Endothelial cell (in vitro differentiated cells): ENCODE data around the gene KDM8. TPM values are rescaled to one million over a fixed set of nuclear protein-coding genes. Genes with fewer than 3 reads are reported as not detected.

Source experiments
- DNase-seq: peaks from one replicate; pipeline ENCODE4 v3.0.0; 2021; ENCODE audit warnings: low spot score
- H3K27ac Mint-ChIP-seq: one replicate; pipeline ENCODE4 v1.8.0; 2021; ENCODE audit warnings: mixed read lengths, inconsistent platforms; ENCODE audit not compliant: unreplicated experiment
- H3K27me3 Mint-ChIP-seq: one replicate; pipeline ENCODE4 v1.8.0; 2021; ENCODE audit warnings: mild to moderate bottlenecking, moderate library complexity, mixed read lengths, inconsistent platforms; ENCODE audit not compliant: unreplicated experiment
- H3K36me3 Mint-ChIP-seq: one replicate; pipeline ENCODE4 v1.8.0; 2021; ENCODE audit warnings: mild to moderate bottlenecking, low read depth, mixed read lengths, inconsistent platforms; ENCODE audit not compliant: unreplicated experiment
- H3K4me1 Mint-ChIP-seq: one replicate; pipeline ENCODE4 v1.8.0; 2021; ENCODE audit warnings: mild to moderate bottlenecking, mixed read lengths, inconsistent platforms; ENCODE audit not compliant: unreplicated experiment
- H3K4me3 Mint-ChIP-seq: one replicate; pipeline ENCODE4 v1.8.0; 2021; ENCODE audit warnings: mild to moderate bottlenecking, mixed read lengths, inconsistent platforms; ENCODE audit not compliant: unreplicated experiment
- H3K9me3 Mint-ChIP-seq: one replicate; pipeline ENCODE4 v1.8.0; 2021; ENCODE audit warnings: mixed read lengths, inconsistent platforms; ENCODE audit not compliant: unreplicated experiment
- total RNA-seq: library from RNA; stranded (reverse); fragmentation: NEBNext Ultra II Directional; extraction: Animal tissue kit (Norgen Biotek cat#: 25700); gene quantifications from one replicate; pipeline ENCODE4 v1.2.1, GENCODE V29; 2021; ENCODE audit not compliant: unreplicated experiment
- TF ChIP-seq, protein P1 (sequence below): fragments of 200-600 bp; sonication (generic); IDR thresholded peaks from one replicate; pipeline ENCODE4 v1.5.0; 2021; ENCODE audit warnings: antibody characterized with exemption; ENCODE audit not compliant: unreplicated experiment

The KDM8 gene
- total RNA-seq, 1 donor from 2014 or later, result 5.7 TPM

DNA sequence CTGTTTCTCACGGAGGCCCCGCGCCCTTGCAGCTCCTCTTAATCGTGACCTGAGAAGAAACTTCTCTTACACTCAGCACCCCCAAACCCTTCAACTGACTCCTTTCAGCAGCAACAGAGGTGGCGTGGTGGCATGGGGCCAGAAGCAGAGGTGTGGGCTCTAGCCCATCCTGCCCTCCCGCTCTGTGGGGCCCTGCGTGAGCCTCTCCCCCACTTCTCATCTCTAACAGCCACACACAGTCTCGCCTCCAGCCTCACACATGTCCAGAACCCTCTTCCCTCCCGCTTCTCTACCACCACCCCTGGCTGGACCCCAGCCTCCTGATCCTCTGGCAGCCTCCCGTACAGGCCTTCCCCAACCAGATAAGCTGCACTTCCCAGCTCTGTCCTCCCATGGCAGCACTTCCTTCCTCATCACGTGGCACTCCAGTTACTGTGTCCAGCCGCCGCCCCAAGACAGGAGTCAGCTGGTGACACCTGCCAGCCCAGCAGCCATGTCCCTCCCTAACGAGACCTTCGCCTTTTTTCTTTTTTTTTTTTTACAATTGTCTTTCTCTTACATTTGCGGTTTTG lies 34.8 kb downstream of the KDM8 start:
- H3K27me3 Mint-ChIP-seq, result peaks cover 13% of the 10 kb centered on the region
- TF ChIP-seq, protein P1, sequence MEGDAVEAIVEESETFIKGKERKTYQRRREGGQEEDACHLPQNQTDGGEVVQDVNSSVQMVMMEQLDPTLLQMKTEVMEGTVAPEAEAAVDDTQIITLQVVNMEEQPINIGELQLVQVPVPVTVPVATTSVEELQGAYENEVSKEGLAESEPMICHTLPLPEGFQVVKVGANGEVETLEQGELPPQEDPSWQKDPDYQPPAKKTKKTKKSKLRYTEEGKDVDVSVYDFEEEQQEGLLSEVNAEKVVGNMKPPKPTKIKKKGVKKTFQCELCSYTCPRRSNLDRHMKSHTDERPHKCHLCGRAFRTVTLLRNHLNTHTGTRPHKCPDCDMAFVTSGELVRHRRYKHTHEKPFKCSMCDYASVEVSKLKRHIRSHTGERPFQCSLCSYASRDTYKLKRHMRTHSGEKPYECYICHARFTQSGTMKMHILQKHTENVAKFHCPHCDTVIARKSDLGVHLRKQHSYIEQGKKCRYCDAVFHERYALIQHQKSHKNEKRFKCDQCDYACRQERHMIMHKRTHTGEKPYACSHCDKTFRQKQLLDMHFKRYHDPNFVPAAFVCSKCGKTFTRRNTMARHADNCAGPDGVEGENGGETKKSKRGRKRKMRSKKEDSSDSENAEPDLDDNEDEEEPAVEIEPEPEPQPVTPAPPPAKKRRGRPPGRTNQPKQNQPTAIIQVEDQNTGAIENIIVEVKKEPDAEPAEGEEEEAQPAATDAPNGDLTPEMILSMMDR, result no peak
- H3K4me3 Mint-ChIP-seq, result peak overlapping the region; percentile 63
- peaks cover 50% of the 10 kb centered on the region for H3K4me1 Mint-ChIP-seq
- no peak for DNase-seq
- peaks cover 13% of the 10 kb centered on the region for H3K36me3 Mint-ChIP-seq
- no peaks in the 10 kb centered on the region for H3K9me3 Mint-ChIP-seq
- H3K27ac Mint-ChIP-seq, result peak overlapping the region; percentile 78

DNA sequence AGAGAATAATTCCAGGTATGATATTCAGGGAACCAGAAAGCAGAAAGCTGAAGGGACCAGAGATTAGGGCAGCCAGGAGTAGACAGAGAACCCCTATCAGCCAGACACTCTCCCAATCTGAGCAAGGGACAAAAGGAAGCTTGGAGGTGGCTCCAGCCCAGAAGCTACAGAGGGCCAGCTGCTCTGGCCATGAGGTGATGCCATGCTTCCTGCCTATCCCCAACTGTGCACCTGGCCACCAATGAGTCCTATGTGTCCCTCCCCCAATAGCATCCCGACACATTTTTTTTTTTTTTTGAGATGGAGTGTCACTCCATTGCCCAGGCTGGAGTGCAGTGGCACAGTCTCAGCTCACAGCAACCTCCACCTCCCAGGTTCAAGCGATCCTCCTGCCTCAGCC lies 35.3 kb downstream of the KDM8 start:
- no peak overlapping the region for H3K27ac Mint-ChIP-seq
- H3K27me3 Mint-ChIP-seq, result peaks cover 13% of the 10 kb centered on the region
- no peak for DNase-seq
- H3K4me1 Mint-ChIP-seq, result peaks cover 53% of the 10 kb centered on the region
- H3K36me3 Mint-ChIP-seq, result peaks cover 13% of the 10 kb centered on the region
- no peaks in the 10 kb centered on the region for H3K9me3 Mint-ChIP-seq
- peak overlapping the region; percentile 63 for H3K4me3 Mint-ChIP-seq
- TF ChIP-seq, protein P1, result no peak

DNA sequence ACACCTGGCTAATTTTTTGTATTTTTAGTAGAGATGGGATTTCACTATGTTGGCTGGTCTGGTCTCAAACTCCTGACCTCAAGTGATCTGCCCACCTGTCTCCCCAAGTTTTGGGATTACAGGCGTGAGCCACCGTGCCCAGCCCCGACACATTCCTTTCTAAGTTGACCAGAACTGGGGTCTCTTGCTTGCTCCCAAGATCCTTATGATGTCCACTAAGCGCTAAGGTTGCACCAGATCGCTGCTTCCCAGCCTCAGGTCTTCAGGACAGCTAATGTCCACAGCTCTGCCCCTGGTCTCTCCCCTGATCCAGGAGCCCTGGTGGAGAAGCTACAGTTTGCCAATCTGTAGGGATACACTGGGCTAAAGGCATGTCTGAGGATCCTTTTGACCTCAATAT lies 35.7 kb downstream of the KDM8 start:
- no peak overlapping the region for H3K4me3 Mint-ChIP-seq
- no peak overlapping the region for H3K27ac Mint-ChIP-seq
- peaks cover 13% of the 10 kb centered on the region for H3K27me3 Mint-ChIP-seq
- H3K9me3 Mint-ChIP-seq, result no peaks in the 10 kb centered on the region
- no peak for DNase-seq
- peaks cover 13% of the 10 kb centered on the region for H3K36me3 Mint-ChIP-seq
- TF ChIP-seq, protein P1, result no peak
- peaks cover 57% of the 10 kb centered on the region for H3K4me1 Mint-ChIP-seq

DNA sequence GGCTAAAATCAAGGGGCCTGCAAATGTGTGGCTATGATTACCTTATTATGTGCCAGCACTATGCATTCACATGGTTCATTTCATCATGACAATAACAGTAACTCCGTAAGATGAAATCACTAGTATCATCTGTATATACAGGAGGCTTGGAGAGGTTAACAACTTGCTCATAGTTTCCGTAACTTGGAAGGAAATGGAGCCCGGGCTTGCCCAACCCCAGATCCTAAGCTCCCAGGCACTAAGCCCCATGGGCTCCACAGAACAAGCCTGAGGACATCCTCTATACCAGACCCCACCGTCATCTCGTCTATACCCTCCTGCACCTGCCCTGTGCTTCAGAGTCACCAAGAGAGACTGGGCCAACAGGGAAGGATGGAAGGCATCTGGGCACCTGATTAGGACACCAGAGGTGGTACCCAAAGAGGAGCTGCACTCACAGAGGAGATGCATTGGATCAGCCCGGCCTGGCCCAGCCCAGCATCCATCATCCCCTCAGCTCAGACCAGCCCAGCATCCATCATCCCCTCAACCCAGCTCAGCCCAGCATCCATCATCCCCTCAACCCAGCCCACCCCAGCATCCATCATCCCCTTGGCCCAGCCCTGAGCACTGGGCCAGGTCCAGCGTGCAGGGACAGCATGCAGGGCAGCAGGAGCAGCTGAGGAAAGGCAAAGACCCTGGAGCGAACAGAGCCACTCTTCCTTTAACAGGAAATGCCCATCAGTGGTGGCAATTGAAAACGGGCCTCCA lies 36.8 kb downstream of the KDM8 start:
- Mint-ChIP-seq H3K36me3 (peaks cover 10% of the 10 kb centered on the region), H3K4me3 (no peak overlapping the region), H3K9me3 (no peaks in the 10 kb centered on the region), H3K4me1 (peaks cover 63% of the 10 kb centered on the region), H3K27me3 (peaks cover 13% of the 10 kb centered on the region), H3K27ac (no peak overlapping the region)
- DNase-seq, result no peak
- TF ChIP-seq, protein P1, result no peak

DNA sequence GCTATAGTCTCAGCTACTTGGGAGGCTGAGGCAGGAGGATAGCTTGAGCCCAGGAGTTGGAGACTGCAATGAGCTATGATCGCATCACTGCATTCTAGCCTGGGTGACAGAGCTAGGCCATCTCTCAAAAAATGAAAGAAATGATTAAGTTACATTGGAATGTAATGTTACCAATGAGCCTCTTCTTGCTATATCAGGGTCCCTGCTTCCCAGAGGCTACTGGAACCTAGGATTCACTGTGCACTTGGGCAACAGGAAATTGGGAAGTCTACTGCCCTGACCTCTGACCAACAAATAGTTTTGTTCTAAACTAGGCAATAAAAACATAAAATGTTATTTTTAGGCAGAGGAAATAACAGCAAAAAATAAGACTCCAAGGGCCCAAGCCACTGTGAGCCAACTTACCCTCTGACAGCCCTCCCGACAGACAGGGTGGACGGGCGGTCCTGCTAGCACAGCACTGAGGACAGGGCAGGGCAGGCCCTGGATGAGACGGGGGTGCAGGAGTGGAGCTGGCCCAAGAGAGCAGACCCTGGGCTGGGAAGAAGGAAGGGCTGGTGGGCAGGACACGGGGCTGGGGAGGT lies 37.7 kb downstream of the KDM8 start:
- Mint-ChIP-seq H3K27ac (no peak overlapping the region), H3K4me3 (no peak overlapping the region)
- TF ChIP-seq, protein P1, result no peak

More for the DNA sequence above, 37.7 kb downstream of the KDM8 start:
- Mint-ChIP-seq H3K9me3 (no peaks in the 10 kb centered on the region), H3K36me3 (peaks cover 8% of the 10 kb centered on the region), H3K27me3 (peaks cover 13% of the 10 kb centered on the region), H3K4me1 (peaks cover 58% of the 10 kb centered on the region)
- DNase-seq, result no peak
